ENCODE measurements around the gene CDC42BPG. TPM values are rescaled to one million over a fixed set of nuclear protein-coding genes. Genes with fewer than 3 reads are reported as not detected.
A peak's percentile ranks its signal among the peaks of the same experiment; 100 is the strongest.

The CDC42BPG gene
- total RNA-seq, 2 experiments from 2014 or later = 3.4 to 3.5 TPM

GRCh38 chr11:64876835-64877341 lies 32.4 kb upstream of the CDC42BPG start:
- POLR2A ChIA-PET = interaction anchor here (1.0 to 24.3 kb wide), 4 partner anchors 8 to 19 kb away, joined by 5 to 782 read pairs (median 16); partner anchors contain the start of gene CDC42BPG
- ATAC-seq (ENCODE audit: low read depth) (no peak), DNase-seq (no peak)
- H3K36me3 Mint-ChIP-seq = peaks cover 36% of the 10 kb centered on the region
- peak overlapping the region; percentile 100 for H3K4me3 Mint-ChIP-seq
- H3K9me3 Mint-ChIP-seq = no peaks in the 10 kb centered on the region
- H3K4me1 Mint-ChIP-seq = peaks cover 68% of the 10 kb centered on the region
- H3K27ac Mint-ChIP-seq = peak overlapping the region; percentile 88
- no peaks in the 10 kb centered on the region for H3K27me3 Mint-ChIP-seq

GRCh38 chr11:64876229-64876750 lies 31.8 kb upstream of the CDC42BPG start:
- H3K27me3 Mint-ChIP-seq = no peaks in the 10 kb centered on the region
- POLR2A ChIA-PET = interaction anchor here (1.0 to 24.3 kb wide), 4 partner anchors 8 to 138 kb away, joined by 4 to 782 read pairs (median 16); partner anchors contain the start of genes ARL2 and CDC42BPG
- no peak for ATAC-seq (ENCODE audit: low read depth)
- DNase-seq = no peak
- H3K4me1 Mint-ChIP-seq = peaks cover 72% of the 10 kb centered on the region
- H3K36me3 Mint-ChIP-seq = peaks cover 37% of the 10 kb centered on the region
- H3K27ac Mint-ChIP-seq = peak overlapping the region; percentile 88
- H3K4me3 Mint-ChIP-seq = peak overlapping the region; percentile 100
- no peaks in the 10 kb centered on the region for H3K9me3 Mint-ChIP-seq

GRCh38 chr11:64875369-64876228 lies 31.1 kb upstream of the CDC42BPG start:
- DNase-seq = no peak
- Mint-ChIP-seq H3K27ac (peak overlapping the region; percentile 88), H3K4me3 (peak overlapping the region; percentile 100), H3K27me3 (no peaks in the 10 kb centered on the region), H3K36me3 (peaks cover 39% of the 10 kb centered on the region), H3K9me3 (no peaks in the 10 kb centered on the region), H3K4me1 (peaks cover 68% of the 10 kb centered on the region)
- ATAC-seq (ENCODE audit: low read depth) = no peak
- POLR2A ChIA-PET = interaction anchor here (0.9 to 24.3 kb wide), 5 partner anchors 9 to 246 kb away, joined by 3 to 782 read pairs (median 4); partner anchors contain the start of genes ARL2, CDC42BPG, FAU and MRPL49

GRCh38 chr11:64874308-64875240 lies 30.1 kb upstream of the CDC42BPG start:
- POLR2A ChIA-PET = interaction anchor here (0.9 to 24.3 kb wide), 3 partner anchors 14 to 247 kb away, joined by 3 to 782 read pairs (median 3); partner anchors contain the start of genes CDC42BPG, FAU and MRPL49
- no peaks in the 10 kb centered on the region for H3K9me3 Mint-ChIP-seq
- H3K27ac Mint-ChIP-seq = peak overlapping the region; percentile 84
- peaks cover 39% of the 10 kb centered on the region for H3K36me3 Mint-ChIP-seq
- H3K4me3 Mint-ChIP-seq = peak overlapping the region; percentile 100
- DNase-seq (no peak), ATAC-seq (ENCODE audit: low read depth) (no peak)
- H3K27me3 Mint-ChIP-seq = no peaks in the 10 kb centered on the region
- H3K4me1 Mint-ChIP-seq = peaks cover 66% of the 10 kb centered on the region

GRCh38 chr11:64872790-64873488 lies 28.5 kb upstream of the CDC42BPG start:
- Mint-ChIP-seq H3K27me3 (no peaks in the 10 kb centered on the region), H3K4me3 (peak overlapping the region; percentile 54), H3K9me3 (no peaks in the 10 kb centered on the region), H3K27ac (peak overlapping the region; percentile 78), H3K4me1 (peaks cover 75% of the 10 kb centered on the region), H3K36me3 (peaks cover 44% of the 10 kb centered on the region)
- ATAC-seq (ENCODE audit: low read depth) = no peak
- no peak for DNase-seq
- POLR2A ChIA-PET = interaction anchor here (1.1 to 24.3 kb wide), 3 partner anchors 12 to 94 kb away, joined by 4 to 782 read pairs (median 7); partner anchors contain the start of gene CDC42BPG

- Mint-ChIP-seq H3K27me3 (no peaks in the 10 kb centered on the region), H3K4me1 (peaks cover 72% of the 10 kb centered on the region), H3K9me3 (no peaks in the 10 kb centered on the region), H3K27ac (peak overlapping the region; percentile 85), H3K36me3 (peaks cover 38% of the 10 kb centered on the region), H3K4me3 (peak overlapping the region; percentile 64)
- ATAC-seq (ENCODE audit: low read depth) (peak; percentile 20), DNase-seq (no peak)
- POLR2A ChIA-PET = interaction anchor here (24.3 kb wide), 1 partner anchor 14 kb away, joined by 782 read pairs; the partner anchor contains the start of gene CDC42BPG
Measured at GRCh38 chr11:64871492-64871891, 27.0 kb upstream of the CDC42BPG start.

- Mint-ChIP-seq H3K4me1 (peaks cover 71% of the 10 kb centered on the region), H3K27ac (peak overlapping the region; percentile 86), H3K4me3 (peak overlapping the region; percentile 64), H3K27me3 (no peaks in the 10 kb centered on the region), H3K36me3 (peaks cover 37% of the 10 kb centered on the region), H3K9me3 (no peaks in the 10 kb centered on the region)
- POLR2A ChIA-PET = interaction anchor here (0.9 to 27.4 kb wide), 5 partner anchors 11 to 170 kb away, joined by 3 to 782 read pairs (median 21); partner anchors contain the start of genes EHD1 and SAC3D1
- no peak for ATAC-seq (ENCODE audit: low read depth)
- no peak for DNase-seq
Measured at GRCh38 chr11:64870893-64871466, 26.5 kb upstream of the CDC42BPG start.

GRCh38 chr11:64870176-64870892 lies 25.9 kb upstream of the CDC42BPG start:
- DNase-seq (no peak), ATAC-seq (ENCODE audit: low read depth) (no peak)
- H3K27ac Mint-ChIP-seq = peak overlapping the region; percentile 86
- no peaks in the 10 kb centered on the region for H3K27me3 Mint-ChIP-seq
- peak overlapping the region; percentile 71 for H3K4me3 Mint-ChIP-seq
- H3K36me3 Mint-ChIP-seq = peaks cover 36% of the 10 kb centered on the region
- H3K9me3 Mint-ChIP-seq = no peaks in the 10 kb centered on the region
- peaks cover 71% of the 10 kb centered on the region for H3K4me1 Mint-ChIP-seq
- POLR2A ChIA-PET = interaction anchor here (0.9 to 27.4 kb wide), 5 partner anchors 11 to 170 kb away, joined by 3 to 782 read pairs (median 21); partner anchors contain the start of genes EHD1 and SAC3D1

- Mint-ChIP-seq H3K27me3 (no peaks in the 10 kb centered on the region), H3K9me3 (no peaks in the 10 kb centered on the region), H3K4me1 (peaks cover 70% of the 10 kb centered on the region), H3K36me3 (peaks cover 29% of the 10 kb centered on the region), H3K27ac (peak overlapping the region; percentile 86), H3K4me3 (peak overlapping the region; percentile 71)
- DNase-seq (no peak), ATAC-seq (ENCODE audit: low read depth) (peak; percentile 46)
- POLR2A ChIA-PET = interaction anchor here (0.9 to 27.4 kb wide), 6 partner anchors 10 to 171 kb away, joined by 3 to 782 read pairs (median 15); partner anchors contain the start of genes EHD1 and SAC3D1
Measured at GRCh38 chr11:64869571-64870175, 25.2 kb upstream of the CDC42BPG start.

- peak; percentile 52 for DNase-seq
- ATAC-seq (ENCODE audit: low read depth) = peak; percentile 14
- POLR2A ChIA-PET = interaction anchor here (1.4 to 27.4 kb wide), 5 partner anchors 9 to 20 kb away, joined by 3 to 782 read pairs (median 21); partner anchors contain the start of gene EHD1
- Mint-ChIP-seq H3K4me3 (peak overlapping the region; percentile 71), H3K9me3 (no peaks in the 10 kb centered on the region), H3K36me3 (peaks cover 23% of the 10 kb centered on the region), H3K27ac (peak overlapping the region; percentile 86), H3K27me3 (no peaks in the 10 kb centered on the region), H3K4me1 (peaks cover 69% of the 10 kb centered on the region)
Measured at GRCh38 chr11:64868904-64869570, 24.6 kb upstream of the CDC42BPG start.
